Peyer's patch (tissue), 4 donors: Measurements from ENCODE around the gene PKDCC. TPM values are rescaled to one million over a fixed set of nuclear protein-coding genes. Genes with fewer than 3 reads are reported as not detected.

Experiments
- DNase-seq, 3 donors: peaks; one replicate each; pipeline ENCODE4 v3.0.0-alpha.2; 2017 to 2019
- H3K27ac ChIP-seq, 4 donors: fragments of 200-600 bp; sonication (generic); one replicate each; pipeline ENCODE4 v1.5.1; 2016 to 2019
- H3K27me3 ChIP-seq, 2 donors: fragments of 200-600 bp; sonication (generic); one replicate each; pipeline ENCODE4 v1.5.1; 2019
- H3K36me3 ChIP-seq, 3 donors: fragments of 200-600 bp; sonication (generic); one replicate each; pipeline ENCODE4 v1.5.1; 2016 to 2019
- H3K4me1 ChIP-seq, 4 donors: fragments of 200-600 bp; sonication (generic); one replicate each; pipeline ENCODE4 v1.5.1; 2016 to 2019
- H3K4me3 ChIP-seq, 4 donors: fragments of 200-600 bp; sonication (generic); 1 replicate in 3 of 4; 2 replicates in 1 of 4; pipeline ENCODE4 v1.5.1; 2016 to 2019; ENCODE audit warnings: mild to moderate bottlenecking in 1 of 4
- H3K9me3 ChIP-seq, 4 donors: fragments of 200-600 bp; sonication (generic); one replicate each; pipeline ENCODE4 v1.5.1; 2016 to 2019; ENCODE audit warnings: mild to moderate bottlenecking in 1 of 4
- POLR2A ChIP-seq, 2 donors: fragments of 450-650 bp; IDR thresholded peaks; one replicate each; pipeline ENCODE4 v1.5.1; 2017; ENCODE audit warnings: antibody characterized with exemption in 2 of 2, mild to moderate bottlenecking in 2 of 2, moderate library complexity in 2 of 2
- total RNA-seq, 4 donors: library from RNA; depleted of rRNA; stranded (reverse); fragments of >200 nt; gene quantifications; one replicate each; pipeline ENCODE4 v1.1.0, GENCODE V29; 2016
- TF ChIP-seq, protein P1 (sequence below), 6 experiments: fragments of 450-650 bp in 4 of 6; fragments of 200-600 bp in 2 of 6; sonication (generic) in 1 of 6; IDR thresholded peaks; one replicate each; pipeline ENCODE4 v1.5.1; 2017 to 2019; ENCODE audit warnings: antibody characterized with exemption in 6 of 6, mild to moderate bottlenecking in 3 of 6, moderate library complexity in 1 of 6

The PKDCC gene
- total RNA-seq, 4 donors from 2014 or later = 113 to 210 (median 157) TPM

DNA sequence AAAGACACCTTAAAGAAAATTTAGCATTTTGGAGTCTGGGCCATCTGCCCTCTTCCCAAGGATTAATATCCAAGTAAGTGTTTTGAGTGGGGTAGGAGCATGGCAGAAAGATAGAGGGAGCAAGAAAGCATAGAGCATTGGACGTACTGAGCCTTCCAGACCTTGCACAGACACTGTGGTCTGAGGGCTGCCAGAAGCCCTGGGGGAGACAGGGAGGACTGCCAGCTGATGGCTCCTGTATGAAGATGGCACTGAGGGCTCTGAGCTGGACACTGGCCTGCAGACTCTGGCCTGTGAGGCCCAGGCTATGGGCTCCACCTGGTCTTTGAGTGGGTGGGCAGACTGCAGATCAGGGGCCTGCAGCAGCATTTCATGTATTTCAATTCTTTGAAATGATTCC lies 2.9 kb upstream of the PKDCC start:
- TF ChIP-seq, protein P1, sequence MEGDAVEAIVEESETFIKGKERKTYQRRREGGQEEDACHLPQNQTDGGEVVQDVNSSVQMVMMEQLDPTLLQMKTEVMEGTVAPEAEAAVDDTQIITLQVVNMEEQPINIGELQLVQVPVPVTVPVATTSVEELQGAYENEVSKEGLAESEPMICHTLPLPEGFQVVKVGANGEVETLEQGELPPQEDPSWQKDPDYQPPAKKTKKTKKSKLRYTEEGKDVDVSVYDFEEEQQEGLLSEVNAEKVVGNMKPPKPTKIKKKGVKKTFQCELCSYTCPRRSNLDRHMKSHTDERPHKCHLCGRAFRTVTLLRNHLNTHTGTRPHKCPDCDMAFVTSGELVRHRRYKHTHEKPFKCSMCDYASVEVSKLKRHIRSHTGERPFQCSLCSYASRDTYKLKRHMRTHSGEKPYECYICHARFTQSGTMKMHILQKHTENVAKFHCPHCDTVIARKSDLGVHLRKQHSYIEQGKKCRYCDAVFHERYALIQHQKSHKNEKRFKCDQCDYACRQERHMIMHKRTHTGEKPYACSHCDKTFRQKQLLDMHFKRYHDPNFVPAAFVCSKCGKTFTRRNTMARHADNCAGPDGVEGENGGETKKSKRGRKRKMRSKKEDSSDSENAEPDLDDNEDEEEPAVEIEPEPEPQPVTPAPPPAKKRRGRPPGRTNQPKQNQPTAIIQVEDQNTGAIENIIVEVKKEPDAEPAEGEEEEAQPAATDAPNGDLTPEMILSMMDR (IDR thresholded peaks at IDR 0.05) = no peak
- no peak for TF ChIP-seq POLR2A (IDR thresholded peaks at IDR 0.05)
- H3K27ac ChIP-seq = no peak overlapping the region
- H3K27me3 ChIP-seq = no peaks in the 10 kb centered on the region

DNA sequence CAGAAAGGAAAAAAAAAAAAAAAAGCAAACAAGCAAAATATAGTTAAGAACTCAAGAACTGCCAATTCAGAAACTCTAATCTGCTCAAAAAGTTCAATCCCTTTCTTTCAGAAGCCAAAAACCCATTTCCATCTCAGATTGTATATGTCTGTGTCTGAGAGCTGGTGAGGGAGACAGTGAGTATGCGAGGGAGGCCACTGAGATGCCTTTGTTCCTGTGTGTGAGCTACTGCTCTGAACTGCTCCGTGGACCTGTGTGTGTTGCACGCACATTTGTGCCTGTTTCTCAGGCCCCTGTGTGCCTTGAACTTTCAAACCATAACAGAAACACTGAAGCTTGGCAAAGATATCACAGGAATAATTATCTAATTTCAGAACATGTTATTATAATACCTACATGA lies 2.5 kb upstream of the PKDCC start:
- Histone ChIP-seq H3K27ac (peak overlapping the region in 1 of 4 donors; percentile 89), H3K27me3 (no peaks in the 10 kb centered on the region), H3K36me3 (no peaks in the 10 kb centered on the region), H3K4me1 (peaks cover 0 to 9% (median 4%) of the 10 kb centered on the region in 4 donors), H3K4me3 (no peak overlapping the region), H3K9me3 (no peaks in the 10 kb centered on the region)
- DNase-seq = no peak
- TF ChIP-seq, protein P1 (IDR thresholded peaks at IDR 0.05) = no peak
- TF ChIP-seq POLR2A (IDR thresholded peaks at IDR 0.05) = no peak

More for the DNA sequence above, 2.9 kb upstream of the PKDCC start:
- H3K4me3 ChIP-seq = no peak overlapping the region
- H3K36me3 ChIP-seq = no peaks in the 10 kb centered on the region
- H3K9me3 ChIP-seq = no peaks in the 10 kb centered on the region
- H3K4me1 ChIP-seq = peaks cover 0 to 9% (median 4%) of the 10 kb centered on the region in 4 donors
- no peak for DNase-seq

DNA sequence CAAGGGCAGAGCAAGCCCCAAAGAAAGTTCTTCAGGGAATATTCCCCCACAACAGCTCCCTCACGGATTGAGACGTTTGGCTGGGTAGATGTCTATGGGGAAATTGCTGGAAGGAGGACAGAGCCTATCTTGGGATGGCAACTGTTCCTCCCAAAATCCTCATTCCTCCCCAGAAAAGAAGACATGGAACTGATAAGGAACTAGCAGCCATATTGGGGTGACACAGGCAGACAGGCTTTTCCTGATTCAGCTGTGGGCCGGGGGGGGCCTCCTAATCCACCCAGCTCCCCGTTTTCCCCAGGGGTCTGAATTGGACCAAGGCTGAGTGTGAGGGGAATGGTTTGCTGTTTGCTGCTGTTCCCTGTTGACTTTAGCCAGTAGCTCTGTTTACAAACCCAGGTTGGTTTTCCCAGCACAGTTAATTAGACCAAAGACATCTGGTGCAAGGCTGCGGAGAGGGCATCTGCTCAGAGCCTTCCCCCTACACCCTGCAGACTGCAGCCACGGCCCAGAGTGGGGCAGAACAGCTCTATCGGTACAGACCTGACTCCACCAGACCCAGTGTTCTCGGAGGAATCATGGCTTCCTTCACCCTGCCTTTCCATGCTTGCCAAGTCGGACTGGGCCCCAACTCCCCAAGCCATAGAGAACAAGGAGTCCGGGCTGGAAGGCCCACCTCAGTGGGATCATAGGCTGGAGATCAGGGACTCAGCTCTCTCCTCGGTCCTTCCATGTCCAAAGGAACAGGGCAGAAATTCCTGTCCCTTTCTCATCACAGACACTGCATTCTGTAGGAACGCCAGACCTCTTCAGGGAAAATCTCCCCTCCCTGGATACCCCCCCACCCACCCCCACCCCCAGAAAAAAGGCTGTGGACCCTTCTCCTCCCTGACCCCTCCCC lies 1.7 kb upstream of the PKDCC start:
- H3K4me3 ChIP-seq = no peak overlapping the region
- H3K9me3 ChIP-seq = no peaks in the 10 kb centered on the region
- H3K27me3 ChIP-seq = no peaks in the 10 kb centered on the region
- no peak for TF ChIP-seq POLR2A (IDR thresholded peaks at IDR 0.05)
- TF ChIP-seq, protein P1 (IDR thresholded peaks at IDR 0.05) = no peak
- H3K27ac ChIP-seq = peak overlapping the region; percentile 62 to 94 (median 82)
- peak in 1 of 3 donors; percentile 45 for DNase-seq
- no peaks in the 10 kb centered on the region for H3K36me3 ChIP-seq
- H3K4me1 ChIP-seq = peaks cover 0 to 14% (median 4%) of the 10 kb centered on the region in 4 donors

DNA sequence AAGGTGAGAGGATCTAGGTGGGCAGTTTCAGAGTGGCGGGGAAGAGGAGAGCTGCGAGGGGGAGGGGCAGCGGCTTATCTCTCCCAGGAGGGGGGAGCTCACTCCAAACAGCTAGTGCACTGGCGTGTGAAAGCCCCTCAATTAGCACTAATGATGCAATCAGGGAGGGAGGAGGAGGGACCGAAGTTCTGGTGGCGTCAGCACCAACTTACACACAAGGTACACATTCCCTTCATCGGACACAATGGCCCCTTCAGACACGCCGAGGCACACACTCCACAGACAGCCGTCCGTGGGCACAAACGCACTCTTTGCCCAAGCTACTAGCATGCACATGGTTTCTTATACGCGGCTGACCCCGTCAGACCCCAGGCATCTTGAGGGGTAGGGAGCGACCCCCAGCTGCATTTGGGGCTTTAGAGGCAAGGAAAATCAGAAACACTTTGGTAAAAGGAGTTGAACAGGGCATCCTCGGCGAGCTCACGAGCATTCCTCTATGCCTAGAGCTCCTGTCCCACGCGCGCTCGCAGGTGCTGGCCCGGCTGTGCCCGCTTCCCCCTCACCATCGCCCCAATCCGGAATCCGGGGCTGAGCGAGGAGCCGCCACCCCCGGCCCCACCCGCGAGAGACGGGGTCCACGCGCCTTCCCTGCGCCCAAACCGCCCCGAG lies 868 bp upstream of the PKDCC start:
- Histone ChIP-seq H3K4me1 (peaks cover 0 to 23% (median 7%) of the 10 kb centered on the region in 4 donors), H3K27me3 (no peaks in the 10 kb centered on the region), H3K36me3 (no peaks in the 10 kb centered on the region), H3K9me3 (no peaks in the 10 kb centered on the region), H3K4me3 (peak overlapping the region; percentile 44 to 93 (median 72)), H3K27ac (peak overlapping the region; percentile 62 to 94 (median 82))
- TF ChIP-seq, protein P1 (IDR thresholded peaks at IDR 0.05) = no peak
- no peak for TF ChIP-seq POLR2A (IDR thresholded peaks at IDR 0.05)
- DNase-seq = peak in 1 of 3 donors; percentile 46

DNA sequence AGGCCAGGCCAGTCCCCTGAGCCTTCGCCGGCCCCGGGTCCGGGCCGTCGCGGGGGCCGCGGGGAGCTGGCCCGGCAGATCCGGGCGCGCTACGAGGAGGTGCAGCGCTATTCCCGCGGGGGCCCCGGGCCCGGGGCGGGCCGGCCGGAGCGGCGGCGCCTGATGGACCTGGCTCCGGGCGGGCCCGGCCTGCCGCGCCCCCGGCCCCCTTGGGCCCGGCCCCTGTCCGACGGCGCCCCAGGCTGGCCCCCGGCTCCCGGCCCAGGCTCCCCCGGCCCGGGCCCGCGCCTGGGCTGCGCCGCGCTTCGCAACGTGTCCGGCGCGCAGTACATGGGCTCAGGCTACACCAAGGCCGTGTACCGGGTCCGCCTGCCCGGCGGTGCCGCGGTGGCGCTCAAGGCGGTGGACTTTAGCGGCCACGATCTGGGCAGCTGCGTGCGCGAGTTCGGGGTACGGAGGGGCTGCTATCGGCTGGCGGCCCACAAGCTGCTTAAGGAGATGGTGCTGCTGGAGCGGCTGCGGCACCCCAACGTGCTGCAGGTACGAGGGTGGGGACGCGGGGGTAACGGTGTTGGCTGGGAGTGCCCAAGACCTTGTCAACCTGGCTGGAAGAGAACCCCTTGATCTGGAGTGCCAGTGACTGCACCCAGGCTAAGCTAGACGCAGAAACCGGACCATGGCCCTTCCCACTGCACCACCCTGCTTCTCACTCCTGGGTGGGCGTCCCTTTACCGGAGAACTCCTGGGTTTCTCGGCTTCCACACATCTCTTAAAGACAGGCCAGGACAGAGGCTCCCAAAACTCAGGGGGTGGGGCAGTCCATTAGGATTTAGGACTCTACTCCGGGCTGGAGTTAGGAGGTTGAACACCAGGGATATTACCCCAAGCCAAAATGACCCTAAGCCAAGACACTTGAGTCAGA lies 739 bp downstream of the PKDCC start:
- Histone ChIP-seq H3K27ac (peak overlapping the region; percentile 67 to 94 (median 84)), H3K4me3 (peak overlapping the region; percentile 53 to 93 (median 72)), H3K9me3 (no peaks in the 10 kb centered on the region), H3K27me3 (no peaks in the 10 kb centered on the region), H3K4me1 (peaks cover 0 to 39% (median 9%) of the 10 kb centered on the region in 4 donors), H3K36me3 (no peaks in the 10 kb centered on the region)
- TF ChIP-seq POLR2A (IDR thresholded peaks at IDR 0.05) = no peak
- TF ChIP-seq, protein P1 (IDR thresholded peaks at IDR 0.05) = no peak
- DNase-seq = peak in 2 of 3 donors; percentile 49 to 69
